DMS114 treated with DMSO at 0.1 percent for 48 hours (cell line): Measurements from ENCODE around the gene UNC5C.

Experiments used
- DNase-seq: peaks from one replicate; lab custom pipeline; 2025; ENCODE audit not compliant: unreplicated experiment; lab: John Stamatoyannopoulos, UW

The UNC5C gene

GRCh38 chr4:95283320-95283719 lies 265.5 kb downstream of the UNC5C start:
- DNase-seq, result no peak

DNA sequence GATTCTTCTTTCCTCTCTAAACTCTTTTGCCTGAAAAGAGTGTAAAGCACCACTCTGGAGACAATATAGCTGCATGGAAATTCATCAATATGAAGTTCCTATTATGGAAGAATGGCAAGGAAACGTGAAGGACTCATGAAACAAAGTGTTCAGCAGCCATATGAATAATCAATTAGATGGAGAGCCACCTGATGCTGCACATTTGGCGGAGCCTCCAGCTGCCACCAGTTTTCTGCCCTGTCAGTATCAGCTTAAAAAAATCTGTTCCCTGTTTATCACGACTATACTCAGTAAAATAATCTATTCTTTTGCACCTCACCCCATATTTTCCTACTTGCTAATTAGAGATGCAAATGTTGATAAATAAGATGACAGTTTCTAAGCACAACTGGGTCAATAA lies 276.0 kb downstream of the UNC5C start:
- no peak for DNase-seq

GRCh38 chr4:95272036-95272435 lies 276.7 kb downstream of the UNC5C start:
- no peak for DNase-seq

- DNase-seq, result no peak
These were observed 279.8 kb downstream of the UNC5C start for GRCh38 chr4:95268819-95269565.

DNA sequence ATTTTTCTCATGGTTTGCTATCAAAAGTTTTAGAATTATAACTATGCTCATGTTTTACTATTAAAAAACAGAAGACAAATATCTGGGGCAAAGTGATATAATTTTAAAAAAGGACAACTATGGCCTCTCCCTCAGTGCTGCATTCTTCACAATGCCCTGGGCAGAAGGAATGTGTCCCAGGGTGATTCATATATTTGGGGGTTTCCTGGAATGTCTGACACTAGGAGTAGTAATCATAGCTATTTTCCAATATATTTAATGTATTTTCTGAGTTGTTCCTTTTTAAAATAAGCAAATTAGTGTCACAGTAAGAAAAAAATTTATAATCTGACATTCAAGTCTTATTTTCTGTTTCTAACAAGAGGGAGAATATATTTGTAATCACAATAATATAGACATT lies 281.7 kb downstream of the UNC5C start:
- DNase-seq, result no peak

DNA sequence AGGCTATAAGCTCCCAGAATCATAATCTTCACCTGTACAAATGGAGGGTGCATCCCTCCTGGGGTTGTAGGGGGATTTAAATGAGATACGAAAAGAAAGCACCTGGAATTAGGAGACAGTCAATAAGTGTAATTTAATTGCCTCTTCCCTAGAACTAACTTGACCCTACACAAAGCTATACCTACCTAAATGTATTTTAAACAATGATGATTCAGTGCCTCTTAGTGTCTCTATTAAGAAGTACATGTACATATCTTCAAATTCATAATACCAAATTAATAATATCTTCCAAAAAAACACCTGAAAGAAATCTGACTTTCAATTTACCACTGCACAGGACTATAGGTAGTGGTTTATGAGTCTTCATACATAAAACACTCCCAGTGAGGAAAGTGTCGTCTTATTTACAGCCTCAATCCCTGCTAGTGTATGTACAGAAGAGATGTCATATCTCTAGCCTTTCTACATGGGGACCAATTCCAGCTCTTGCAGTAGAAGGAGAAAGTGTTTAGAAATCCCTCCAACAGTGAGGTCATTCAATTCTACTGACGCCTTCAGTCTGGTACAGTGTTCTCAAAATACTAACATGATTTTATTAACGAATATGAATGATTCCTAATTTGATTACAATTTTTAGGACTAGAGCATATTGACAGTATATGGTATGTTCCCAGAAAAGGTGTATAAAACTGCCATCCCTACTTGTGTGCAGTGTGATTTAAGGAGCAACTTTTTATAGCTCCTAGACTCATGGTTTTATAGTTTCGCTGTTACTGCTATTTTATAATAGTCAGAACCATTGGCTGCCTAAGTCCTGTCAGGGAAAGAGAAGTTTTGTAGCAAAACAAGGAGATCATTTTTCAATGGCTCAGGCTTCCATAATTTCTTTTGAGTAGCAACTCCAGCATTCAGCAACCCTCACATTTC lies 282.7 kb downstream of the UNC5C start:
- DNase-seq, result no peak

- DNase-seq, result no peak
These were observed 283.9 kb downstream of the UNC5C start for GRCh38 chr4:95264843-95265242.

DNA sequence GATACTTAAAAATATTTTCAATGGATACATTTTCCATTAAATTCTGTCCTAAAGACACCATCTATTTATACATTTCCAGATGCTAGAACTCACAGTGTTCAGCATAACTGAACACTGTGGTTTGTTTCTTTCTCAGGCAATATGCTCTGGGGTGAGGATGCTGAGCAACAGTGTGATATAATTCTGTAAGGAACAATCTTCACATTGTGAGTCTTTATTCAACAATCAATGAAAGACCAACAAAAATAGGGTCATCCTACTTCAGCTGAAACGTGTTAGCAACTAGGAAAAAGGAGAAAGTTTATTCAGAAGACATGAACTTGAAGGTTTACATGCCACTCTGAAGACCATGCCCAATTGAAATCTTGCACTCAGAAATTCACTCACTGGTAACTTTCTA lies 284.8 kb downstream of the UNC5C start:
- DNase-seq, result no peak

GRCh38 chr4:95263391-95263790 lies 285.4 kb downstream of the UNC5C start:
- no peak for DNase-seq

GRCh38 chr4:95256108-95256835 lies 292.5 kb downstream of the UNC5C start:
- no peak for DNase-seq

- DNase-seq, result no peak
These were observed 293.2 kb downstream of the UNC5C start for GRCh38 chr4:95255396-95256107.

GRCh38 chr4:95251568-95251967 lies 297.2 kb downstream of the UNC5C start:
- DNase-seq, result no peak

GRCh38 chr4:95250544-95251137 lies 298.1 kb downstream of the UNC5C start:
- no peak for DNase-seq

- no peak for DNase-seq
These were observed 299.2 kb downstream of the UNC5C start for GRCh38 chr4:95249426-95250021.

- DNase-seq, result no peak
These were observed 299.9 kb downstream of the UNC5C start for GRCh38 chr4:95248720-95249425.

DNA sequence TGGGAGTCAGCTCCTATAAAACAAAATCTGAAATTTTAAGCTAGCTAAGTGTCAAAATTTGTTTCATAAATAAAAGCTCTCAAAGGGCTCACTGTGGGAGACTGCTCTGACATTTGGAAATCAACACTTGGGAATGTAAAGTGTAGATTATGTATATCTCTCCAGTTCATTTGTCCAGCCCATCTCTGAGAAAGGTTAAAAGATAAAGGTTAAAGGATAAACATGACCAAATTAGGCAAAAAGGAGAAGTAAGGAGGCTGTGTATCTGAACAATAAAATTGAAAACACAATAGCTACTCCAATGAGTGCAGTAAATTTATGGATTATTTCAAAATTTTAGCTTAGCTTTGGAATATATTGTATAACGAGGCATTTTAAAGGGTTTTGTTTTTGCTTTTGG lies 304.9 kb downstream of the UNC5C start:
- DNase-seq, result no peak

DNA sequence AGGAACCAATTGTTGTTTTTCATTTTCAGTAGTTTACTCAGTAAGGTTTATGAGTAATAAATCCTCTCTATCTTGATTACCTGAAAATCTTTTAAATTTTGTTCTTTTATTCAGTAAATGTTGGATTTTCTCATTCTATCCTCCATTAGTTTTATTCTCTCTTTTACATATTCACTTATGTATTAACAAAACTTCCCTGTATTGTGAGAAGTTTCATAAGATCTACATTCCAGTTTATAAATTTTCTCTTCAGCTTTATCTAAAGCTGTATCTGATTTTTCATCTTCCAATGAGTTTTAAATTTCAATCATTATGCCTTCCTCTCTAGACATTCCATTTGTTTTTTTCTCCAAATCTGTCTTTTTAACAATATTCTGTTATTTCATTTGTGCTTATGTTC lies 310.2 kb downstream of the UNC5C start:
- no peak for DNase-seq

GRCh38 chr4:95232358-95233156 lies 316.2 kb downstream of the UNC5C start:
- DNase-seq, result no peak

DNA sequence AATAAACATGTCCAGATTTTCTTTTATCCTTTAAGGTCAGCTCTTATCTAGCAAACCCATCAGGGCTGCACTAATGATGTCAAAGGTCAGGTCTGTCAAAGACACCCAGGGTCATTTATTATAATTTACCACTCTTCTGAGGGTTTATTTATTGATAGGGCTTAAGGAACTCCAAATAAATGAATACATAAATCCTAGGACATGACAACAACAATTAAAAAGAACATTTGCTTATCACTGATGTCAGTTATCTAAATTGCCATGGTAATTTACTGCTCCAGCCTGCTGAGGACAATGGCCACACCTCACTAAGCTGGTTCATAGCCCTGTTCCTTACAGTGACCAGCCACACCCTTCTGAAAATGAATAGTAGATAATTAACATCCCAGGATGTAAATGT lies 317.1 kb downstream of the UNC5C start:
- no peak for DNase-seq
